HepG2 (cell line): ENCODE measurements around the gene TMBIM1. TPM values are rescaled to one million over a fixed set of nuclear protein-coding genes. Genes with fewer than 3 reads are reported as not detected.
A peak's percentile ranks its signal among the peaks of the same experiment; 100 is the strongest.

Experiments used
- CBX1 ChIP-seq: IDR thresholded peaks from one replicate; pipeline ENCODE4 v1.6.1; 2016; ENCODE audit warnings: antibody characterized with exemption, low read depth
- FIP1L1 ChIP-seq: fragments of 200-400 bp; formaldehyde crosslinking; IDR thresholded peaks from 2 replicates; pipeline ENCODE4 v1.6.1; 2018; ENCODE audit warnings: low read depth, mild to moderate bottlenecking, low read length, moderate library complexity, borderline replicate concordance; ENCODE audit not compliant: insufficient read depth
- KMT2B ChIP-seq: IDR thresholded peaks from 2 replicates; pipeline ENCODE4 v1.6.1; 2016; ENCODE audit warnings: missing genetic modification reagents, missing compliant biosample characterization
- NR1H2 ChIP-seq: sonication (generic); formaldehyde crosslinking; IDR thresholded peaks from 2 replicates; pipeline ENCODE4 v1.8.1; 2022; ENCODE audit warnings: low read depth, missing genetic modification reagents, borderline replicate concordance
- PAF1 ChIP-seq: IDR thresholded peaks from 2 replicates; pipeline ENCODE4 v1.6.1; 2016; ENCODE audit warnings: missing genetic modification reagents, missing compliant biosample characterization
- PAX8 ChIP-seq: sonication (generic); formaldehyde crosslinking; IDR thresholded peaks from 2 replicates; pipeline ENCODE4 v1.8.0; 2022; ENCODE audit warnings: mild to moderate bottlenecking, missing genetic modification reagents, borderline replicate concordance
- PLRG1 ChIP-seq: fragments of 450-650 bp; conservative IDR thresholded peaks from 2 replicates; pipeline ENCODE4 v1.6.1; 2016
- PTBP1 ChIP-seq: fragments of 200-400 bp; formaldehyde crosslinking; IDR thresholded peaks from 2 replicates; pipeline ENCODE4 v1.6.1; 2018; ENCODE audit warnings: low read length, low read depth; ENCODE audit not compliant: poor library complexity, severe bottlenecking
- TSC22D2 ChIP-seq: sonication (generic); formaldehyde crosslinking; IDR thresholded peaks from 2 replicates; pipeline ENCODE4 v1.5.1; 2020; ENCODE audit warnings: missing genetic modification reagents, mild to moderate bottlenecking, borderline replicate concordance
- ZBTB14 ChIP-seq: sonication (generic); formaldehyde crosslinking; IDR thresholded peaks from 2 replicates; pipeline ENCODE4 v1.4.0; 2020; ENCODE audit warnings: missing genetic modification reagents
- ZNF17 ChIP-seq: sonication (generic); formaldehyde crosslinking; IDR thresholded peaks from 2 replicates; pipeline ENCODE4 v1.5.0; 2020; ENCODE audit warnings: mild to moderate bottlenecking, missing genetic modification reagents
- ZNF460 ChIP-seq: sonication (generic); formaldehyde crosslinking; IDR thresholded peaks from 2 replicates; pipeline ENCODE4 v1.5.1; 2020; ENCODE audit warnings: missing genetic modification reagents, mild to moderate bottlenecking, borderline replicate concordance
- ZNF510 ChIP-seq: sonication (generic); formaldehyde crosslinking; IDR thresholded peaks from 2 replicates; pipeline ENCODE4 v1.4.0; 2020; ENCODE audit warnings: low read depth, mild to moderate bottlenecking, missing genetic modification reagents
- ZNF546 ChIP-seq: sonication (generic); formaldehyde crosslinking; conservative IDR thresholded peaks from 2 replicates; pipeline ENCODE4 v1.8.1; 2023; ENCODE audit warnings: mild to moderate bottlenecking, missing genetic modification reagents
- ZNF558 ChIP-seq: sonication (generic); formaldehyde crosslinking; IDR thresholded peaks from 2 replicates; pipeline ENCODE4 v1.9.0; 2022; ENCODE audit warnings: mild to moderate bottlenecking, missing genetic modification reagents, borderline replicate concordance
- ZNF570 ChIP-seq: sonication (generic); formaldehyde crosslinking; IDR thresholded peaks from 2 replicates; pipeline ENCODE4 v1.4.0; 2020; ENCODE audit warnings: mild to moderate bottlenecking, missing genetic modification reagents, borderline replicate concordance
- ZNF580 ChIP-seq: IDR thresholded peaks from 2 replicates; pipeline ENCODE4 v1.6.1; 2016; ENCODE audit warnings: low read depth, borderline replicate concordance
- ZNF614 ChIP-seq: IDR thresholded peaks from 2 replicates; pipeline ENCODE4 v1.6.1; 2018; ENCODE audit warnings: missing biosample characterization, missing genetic modification reagents, inconsistent platforms, borderline replicate concordance
- ZNF720 ChIP-seq: sonication (generic); formaldehyde crosslinking; IDR thresholded peaks from 2 replicates; pipeline ENCODE4 v1.4.0; 2020; ENCODE audit warnings: missing genetic modification reagents
- ZNF75D ChIP-seq: sonication (generic); formaldehyde crosslinking; IDR thresholded peaks from 2 replicates; pipeline ENCODE4 v1.8.1; 2023; ENCODE audit warnings: missing genetic modification reagents, mild to moderate bottlenecking, borderline replicate concordance
- ZNF816 ChIP-seq: sonication (generic); formaldehyde crosslinking; IDR thresholded peaks from 2 replicates; pipeline ENCODE4 v1.8.0; 2022; ENCODE audit warnings: missing genetic modification reagents, mild to moderate bottlenecking, borderline replicate concordance
- ZNF839 ChIP-seq: sonication (generic); formaldehyde crosslinking; IDR thresholded peaks from 2 replicates; pipeline ENCODE4 v1.4.0; 2020; ENCODE audit warnings: missing genetic modification reagents, mild to moderate bottlenecking, borderline replicate concordance
- polyA plus RNA-seq, 8 experiments: library from polyadenylated mRNA; depleted of rRNA in 3 of 8; stranded (reverse) in 7 of 8; unstranded in 1 of 8; fragments of >200 nt; fragmentation: Illumina TruSeq in 4 of 8; extraction: Trizol in 4 of 8; gene quantifications; 2 replicates each; pipeline versions ENCODE4 v1.2.1 to v1.2.3, GENCODE V29; 2011 to 2016; ENCODE audit warnings: low read depth in 4 of 8, missing spikeins in 1 of 8, mixed read lengths in 1 of 8; ENCODE audit not compliant: insufficient read depth in 1 of 8
- total RNA-seq, 5 experiments: library from RNA; depleted of rRNA; stranded (reverse); fragments of >200 nt; fragmentation: Illumina TruSeq; extraction: Trizol; gene quantifications; 2 replicates each; pipeline ENCODE4 v1.2.3, GENCODE V29; 2016; ENCODE audit warnings: low read depth in 1 of 5
- TF ChIP-seq, protein P1 (sequence below): sonication (generic); formaldehyde crosslinking; IDR thresholded peaks from 2 replicates; pipeline ENCODE4 v1.4.0; 2020; ENCODE audit warnings: mild to moderate bottlenecking, missing genetic modification reagents

Gene TMBIM1
- total and polyA plus RNA-seq, 2 of the 13 experiments (the other 11 are each of a cell fraction or from before 2014, with no cell fraction given): 127 to 139 TPM

DNA sequence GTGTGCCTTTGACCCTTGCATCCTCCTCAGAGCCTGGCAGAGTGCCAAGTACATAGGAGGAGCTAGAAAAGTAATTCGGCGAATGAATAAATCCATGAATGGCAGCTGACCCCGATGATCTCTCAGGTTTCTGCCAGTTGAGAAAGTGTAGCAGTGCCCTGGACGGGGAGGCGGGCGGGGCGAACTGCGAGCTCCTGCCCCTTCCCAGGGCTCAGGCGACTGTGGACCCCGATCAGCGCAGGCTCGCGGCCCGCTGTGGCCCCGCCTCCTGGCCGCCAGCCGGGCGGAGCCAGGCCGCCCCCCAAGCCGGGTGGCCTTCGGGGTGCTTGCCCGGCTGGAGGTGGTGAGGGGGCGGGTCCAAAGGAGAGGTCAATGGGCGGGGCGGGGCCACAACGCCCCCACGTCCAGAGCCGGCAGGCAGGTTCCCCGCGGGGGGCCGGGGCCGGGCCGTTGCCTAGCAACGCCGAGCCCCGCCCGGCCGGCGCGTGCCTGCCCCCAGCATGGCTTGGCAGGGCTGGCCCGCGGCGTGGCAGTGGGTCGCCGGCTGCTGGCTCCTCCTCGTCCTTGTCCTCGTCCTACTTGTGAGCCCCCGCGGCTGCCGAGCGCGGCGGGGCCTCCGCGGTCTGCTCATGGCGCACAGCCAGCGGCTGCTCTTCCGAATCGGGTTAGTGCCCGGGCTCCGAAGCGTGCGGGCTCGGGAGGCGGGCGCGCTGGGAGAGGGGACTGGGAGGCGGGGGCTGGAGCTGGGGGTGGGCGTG lies 30.6 kb upstream of the TMBIM1 start (continued):
- TF ChIP-seq, protein P1, sequence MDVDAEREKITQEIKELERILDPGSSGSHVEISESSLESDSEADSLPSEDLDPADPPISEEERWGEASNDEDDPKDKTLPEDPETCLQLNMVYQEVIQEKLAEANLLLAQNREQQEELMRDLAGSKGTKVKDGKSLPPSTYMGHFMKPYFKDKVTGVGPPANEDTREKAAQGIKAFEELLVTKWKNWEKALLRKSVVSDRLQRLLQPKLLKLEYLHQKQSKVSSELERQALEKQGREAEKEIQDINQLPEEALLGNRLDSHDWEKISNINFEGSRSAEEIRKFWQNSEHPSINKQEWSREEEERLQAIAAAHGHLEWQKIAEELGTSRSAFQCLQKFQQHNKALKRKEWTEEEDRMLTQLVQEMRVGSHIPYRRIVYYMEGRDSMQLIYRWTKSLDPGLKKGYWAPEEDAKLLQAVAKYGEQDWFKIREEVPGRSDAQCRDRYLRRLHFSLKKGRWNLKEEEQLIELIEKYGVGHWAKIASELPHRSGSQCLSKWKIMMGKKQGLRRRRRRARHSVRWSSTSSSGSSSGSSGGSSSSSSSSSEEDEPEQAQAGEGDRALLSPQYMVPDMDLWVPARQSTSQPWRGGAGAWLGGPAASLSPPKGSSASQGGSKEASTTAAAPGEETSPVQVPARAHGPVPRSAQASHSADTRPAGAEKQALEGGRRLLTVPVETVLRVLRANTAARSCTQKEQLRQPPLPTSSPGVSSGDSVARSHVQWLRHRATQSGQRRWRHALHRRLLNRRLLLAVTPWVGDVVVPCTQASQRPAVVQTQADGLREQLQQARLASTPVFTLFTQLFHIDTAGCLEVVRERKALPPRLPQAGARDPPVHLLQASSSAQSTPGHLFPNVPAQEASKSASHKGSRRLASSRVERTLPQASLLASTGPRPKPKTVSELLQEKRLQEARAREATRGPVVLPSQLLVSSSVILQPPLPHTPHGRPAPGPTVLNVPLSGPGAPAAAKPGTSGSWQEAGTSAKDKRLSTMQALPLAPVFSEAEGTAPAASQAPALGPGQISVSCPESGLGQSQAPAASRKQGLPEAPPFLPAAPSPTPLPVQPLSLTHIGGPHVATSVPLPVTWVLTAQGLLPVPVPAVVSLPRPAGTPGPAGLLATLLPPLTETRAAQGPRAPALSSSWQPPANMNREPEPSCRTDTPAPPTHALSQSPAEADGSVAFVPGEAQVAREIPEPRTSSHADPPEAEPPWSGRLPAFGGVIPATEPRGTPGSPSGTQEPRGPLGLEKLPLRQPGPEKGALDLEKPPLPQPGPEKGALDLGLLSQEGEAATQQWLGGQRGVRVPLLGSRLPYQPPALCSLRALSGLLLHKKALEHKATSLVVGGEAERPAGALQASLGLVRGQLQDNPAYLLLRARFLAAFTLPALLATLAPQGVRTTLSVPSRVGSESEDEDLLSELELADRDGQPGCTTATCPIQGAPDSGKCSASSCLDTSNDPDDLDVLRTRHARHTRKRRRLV (CRISPR knock-in tag): no peak; the same call in 1 of the 2 replicates
- TF ChIP-seq TSC22D2 (CRISPR knock-in tag) (no peak), ZNF816 (no peak), KMT2B (CRISPR knock-in tag) (peak; percentile 60), PTBP1 (no peak), CBX1 (peak; percentile 69), ZNF558 (no peak; the same call in 1 of the 2 replicates), ZNF460 (CRISPR knock-in tag) (no peak; the same call in 1 of the 2 replicates), PAX8 (CRISPR knock-in tag) (no peak), ZNF510 (CRISPR knock-in tag) (no peak), PAF1 (CRISPR knock-in tag) (no peak), NR1H2 (no peak), ZNF75D (no peak), ZNF614 (CRISPR knock-in tag) (peak; percentile 75; the same call in 1 of the 2 replicates), ZNF720 (no peak), ZNF580 (CRISPR knock-in tag) (no peak), ZBTB14 (0 out of 2 replicates have a peak, but pooled peaks have one; percentile 21), ZNF839 (CRISPR knock-in tag) (no peak), ZNF546 (CRISPR knock-in tag) (no peak), FIP1L1 (no peak), PLRG1 (no peak), ZNF17 (CRISPR knock-in tag) (no peak), ZNF570 (CRISPR knock-in tag) (no peak)
